NCI-H2196 (cell line): ENCODE measurements around the gene LMNA.
A peak's percentile ranks its signal among the peaks of the same experiment; 100 is the strongest.
"Not testable (repeated sequence)": the region's sequence is repeated elsewhere in the genome, so short reads cannot be mapped to it uniquely, and the experiment has no call there.

ENCODE experiments used
- DNase-seq: peaks from one replicate; lab custom pipeline; 2025; ENCODE audit not compliant: unreplicated experiment; lab: John Stamatoyannopoulos, UW

The LMNA gene

GRCh38 chr1:156114101-156114918 lies at the start of gene LMNA:
Gene LMNA, plus strand, starts transcription at chr1:156114711. Its CDS starts 208 bp downstream, at chr1:156114919.
- DNase-seq, result peak; percentile 84

- DNase-seq, result no peak
Measured at GRCh38 chr1:156065212-156065611, 49.3 kb upstream of the LMNA start.

DNA sequence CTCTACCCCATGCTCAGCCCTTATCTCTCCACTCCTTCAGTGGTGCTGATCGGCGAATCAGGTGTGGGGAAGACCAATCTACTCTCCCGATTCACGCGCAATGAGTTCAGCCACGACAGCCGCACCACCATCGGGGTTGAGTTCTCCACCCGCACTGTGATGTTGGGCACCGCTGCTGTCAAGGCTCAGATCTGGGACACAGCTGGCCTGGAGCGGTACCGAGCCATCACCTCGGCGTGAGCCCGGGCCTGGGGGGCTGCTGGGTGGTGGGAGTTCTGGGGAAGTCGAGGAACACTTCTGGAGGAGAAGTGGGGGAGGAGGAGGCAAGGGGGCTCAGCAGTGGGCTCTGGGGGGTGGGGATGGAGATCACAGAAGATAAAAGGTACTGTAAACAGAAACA lies 48.6 kb upstream of the LMNA start:
- no peak for DNase-seq

DNA sequence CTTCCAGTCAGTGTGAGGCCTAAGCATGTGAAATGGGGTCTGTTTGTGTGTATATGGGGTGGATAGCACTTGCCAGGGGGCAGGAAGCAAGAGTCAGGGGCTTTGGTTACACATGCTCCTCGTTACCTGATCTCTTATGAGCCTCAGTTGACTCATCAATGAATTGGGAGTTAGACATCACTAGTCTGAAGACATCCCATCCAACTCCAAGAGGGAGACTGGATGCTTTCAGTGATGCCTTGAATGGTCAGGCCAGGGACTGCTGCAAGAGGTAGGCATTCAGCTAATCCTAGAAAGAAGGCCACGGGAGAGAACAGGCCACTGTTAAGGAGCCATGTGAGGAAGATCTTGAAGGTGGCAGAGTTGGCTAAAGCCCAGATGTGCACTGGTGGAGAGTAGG lies 47.2 kb upstream of the LMNA start:
- no peak for DNase-seq

DNA sequence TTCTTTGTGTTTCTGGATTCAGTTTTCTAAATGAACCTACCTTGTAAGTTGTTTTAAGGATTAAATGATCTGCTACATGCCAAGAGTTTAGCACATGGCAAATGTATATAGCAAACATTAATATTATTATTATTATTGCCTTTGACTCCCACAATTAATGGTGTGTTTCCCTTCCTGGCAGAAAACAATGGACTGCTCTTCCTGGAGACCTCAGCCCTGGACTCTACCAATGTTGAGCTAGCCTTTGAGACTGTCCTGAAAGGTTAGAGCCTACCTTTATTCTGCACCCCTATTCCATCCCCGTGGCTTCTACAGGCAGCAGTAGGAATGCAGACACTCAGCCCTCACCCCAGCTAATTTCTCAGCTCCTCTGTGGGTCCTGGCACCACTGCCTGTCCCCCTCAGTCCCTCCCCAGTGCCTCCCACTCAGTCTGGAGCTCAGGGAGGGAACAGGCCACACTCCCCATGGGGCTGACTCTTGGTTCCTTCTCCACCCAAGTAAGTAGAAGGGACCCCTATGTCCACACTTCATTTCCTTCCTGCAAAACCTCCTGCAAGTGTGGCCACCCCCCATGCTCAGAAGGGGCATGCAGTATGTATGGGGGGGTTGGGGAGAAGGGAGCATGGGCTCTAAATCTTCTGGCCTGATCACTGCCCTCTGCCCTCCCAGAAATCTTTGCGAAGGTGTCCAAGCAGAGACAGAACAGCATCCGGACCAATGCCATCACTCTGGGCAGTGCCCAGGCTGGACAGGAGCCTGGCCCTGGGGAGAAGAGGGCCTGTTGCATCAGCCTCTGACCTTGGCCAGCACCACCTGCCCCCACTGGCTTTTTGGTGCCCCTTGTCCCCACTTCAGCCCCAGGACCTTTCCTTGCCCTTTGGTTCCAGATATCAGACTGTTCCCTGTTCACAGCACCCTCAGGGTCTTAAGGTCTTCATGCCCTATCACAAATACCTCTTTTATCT lies 44.7 kb upstream of the LMNA start:
- no peak for DNase-seq

- DNase-seq, result peak; percentile 55
Measured at GRCh38 chr1:156070548-156070947, 44.0 kb upstream of the LMNA start.

DNA sequence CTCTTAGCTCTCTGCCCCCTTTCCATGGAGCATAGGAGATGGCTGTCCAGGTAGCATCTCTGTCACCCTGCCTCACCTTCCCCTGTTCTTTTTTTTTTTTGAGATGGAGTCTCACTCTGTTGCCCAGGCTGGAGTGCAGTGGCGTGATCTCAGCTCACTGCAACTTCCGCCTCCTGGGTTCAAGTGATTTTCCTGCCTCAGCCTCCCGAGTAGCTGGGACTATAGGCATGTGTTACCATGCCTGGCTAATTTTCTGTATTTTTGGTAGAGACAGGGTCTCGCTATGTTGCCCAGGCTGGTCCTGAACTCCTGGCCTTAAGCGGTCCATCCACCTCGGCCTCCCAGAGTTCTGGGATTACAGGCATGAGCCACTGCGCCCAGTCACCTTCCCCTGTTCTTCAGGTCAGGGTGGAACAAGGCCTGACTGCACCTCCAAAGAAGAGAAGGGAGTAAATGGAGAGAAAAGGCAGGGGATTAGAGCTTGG lies 43.1 kb upstream of the LMNA start:
- not testable (repeated sequence) for DNase-seq

DNA sequence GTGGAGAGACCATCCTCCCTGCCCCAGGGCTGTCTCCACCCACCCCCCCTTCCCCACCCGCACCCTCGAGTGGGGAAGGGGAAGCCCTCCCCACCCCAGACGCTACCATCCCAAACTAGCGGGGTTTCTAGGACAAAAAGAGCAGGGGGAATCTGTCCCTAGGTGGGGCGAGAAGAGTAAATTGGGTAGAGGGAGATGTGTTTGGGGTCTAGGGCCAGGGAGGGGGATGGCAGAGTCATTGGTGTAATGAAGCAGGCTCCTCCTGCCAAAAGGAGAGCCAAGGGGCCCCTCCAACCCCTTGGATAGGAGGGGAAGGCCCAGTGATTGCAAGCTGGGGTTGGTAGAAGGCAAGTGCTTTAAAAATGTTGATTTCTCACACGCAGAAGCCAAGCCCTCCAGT lies 42.3 kb upstream of the LMNA start:
- DNase-seq, result no peak

DNA sequence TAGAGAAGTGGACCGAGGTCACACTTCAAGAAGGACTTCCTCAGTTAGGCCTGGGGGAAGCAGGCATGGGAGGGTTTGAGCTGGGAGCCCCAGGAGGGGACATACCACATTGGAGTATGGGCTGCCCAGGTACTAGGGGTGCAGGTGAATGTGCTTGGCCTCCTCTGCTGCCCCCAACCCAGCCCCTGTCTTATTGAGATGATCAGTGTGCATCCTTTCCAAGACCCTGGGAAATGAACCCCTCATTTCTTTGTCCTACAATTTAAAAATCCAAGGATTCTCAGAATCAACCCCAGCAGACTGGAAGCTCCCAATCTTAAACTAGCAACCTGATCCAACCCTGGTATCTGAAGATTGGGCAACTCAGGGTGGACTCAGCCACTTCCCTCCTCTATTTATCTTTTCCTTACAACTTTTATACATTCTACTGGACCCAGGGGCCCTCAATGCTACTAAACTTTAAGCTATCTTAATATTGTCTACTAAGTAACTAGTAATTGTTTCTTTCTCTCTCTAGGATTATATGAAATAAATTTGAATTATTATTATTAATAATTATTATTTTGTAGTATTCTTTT lies 41.3 kb upstream of the LMNA start:
- no peak for DNase-seq

GRCh38 chr1:156073740-156074139 lies 40.8 kb upstream of the LMNA start:
- no peak for DNase-seq

- no peak for DNase-seq
Measured at GRCh38 chr1:156074661-156075060, 39.9 kb upstream of the LMNA start.

DNA sequence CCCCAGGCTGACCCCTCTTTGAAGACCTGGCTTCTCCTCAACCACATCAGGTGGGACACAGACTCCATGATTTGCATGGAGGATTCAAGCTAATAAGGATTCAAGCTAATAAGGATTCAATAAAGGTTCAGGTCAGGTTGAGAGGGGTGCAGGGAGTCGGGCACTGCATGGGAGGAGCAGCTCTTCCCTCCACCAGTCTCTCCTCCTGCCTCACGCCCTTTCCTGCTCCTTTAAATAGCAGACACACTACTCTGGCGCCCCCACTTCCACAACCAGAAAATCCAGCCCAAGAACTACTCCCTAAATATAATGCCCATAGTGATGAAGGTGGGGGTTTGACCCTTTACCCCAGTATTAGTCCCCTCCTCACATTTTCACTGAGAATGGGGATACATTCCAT lies 39.3 kb upstream of the LMNA start:
- DNase-seq, result no peak

DNA sequence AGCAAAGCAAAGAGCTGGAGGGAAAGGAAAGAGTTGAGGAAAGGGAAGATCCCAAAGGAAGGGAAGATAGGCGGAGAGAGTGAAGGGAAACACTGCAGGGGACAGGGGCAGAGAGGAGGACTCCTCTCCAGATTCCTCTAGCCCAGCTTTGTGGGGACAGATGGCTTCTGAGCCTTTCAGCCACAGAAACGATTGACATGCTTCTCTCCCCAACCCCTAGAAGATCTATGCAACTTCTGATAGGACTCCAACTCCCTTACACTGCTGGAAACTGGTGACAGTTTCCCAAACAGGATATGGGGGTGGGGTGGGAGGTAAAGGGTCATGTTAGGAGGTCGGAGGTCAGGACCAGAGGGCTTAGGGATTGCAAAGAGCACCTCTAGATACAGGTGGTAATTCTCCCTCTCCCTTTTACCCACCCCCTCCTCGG lies 38.7 kb upstream of the LMNA start:
- DNase-seq, result no peak

- no peak for DNase-seq
Measured at GRCh38 chr1:156076609-156077429, 37.7 kb upstream of the LMNA start.

DNA sequence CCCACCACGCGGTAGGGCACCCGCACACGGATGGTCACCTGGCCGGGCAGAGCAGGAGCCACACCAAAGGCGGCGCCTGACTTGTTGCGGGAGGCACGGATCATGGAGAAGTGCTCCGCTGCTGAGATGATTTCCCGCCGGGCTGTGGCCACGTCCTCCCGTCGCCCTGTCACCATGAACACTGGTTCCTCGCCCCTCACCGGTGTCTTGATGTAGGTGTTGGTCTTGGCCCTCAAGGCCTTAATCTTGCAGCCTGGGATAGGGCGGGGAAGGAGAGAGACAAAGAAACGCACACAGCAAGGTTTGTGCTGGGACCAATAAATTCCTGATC lies 37.1 kb upstream of the LMNA start:
- no peak for DNase-seq

DNA sequence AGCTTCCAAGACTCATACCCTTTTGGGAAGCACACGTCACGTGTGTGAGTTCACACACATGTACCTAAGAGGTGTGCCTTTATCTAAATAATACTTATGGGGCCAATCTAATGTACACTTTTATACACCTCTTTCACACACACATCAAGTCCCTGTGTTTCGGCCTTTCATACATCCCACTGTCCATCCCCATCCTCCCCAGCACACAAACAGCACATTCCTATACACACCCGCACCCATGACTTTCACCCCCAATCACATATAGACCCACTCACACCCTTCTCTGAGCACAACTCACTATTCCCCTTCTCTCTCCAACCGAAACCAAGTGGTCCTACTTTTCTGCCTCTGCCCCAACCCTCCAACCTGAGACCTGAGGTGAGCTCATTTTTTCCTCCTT lies 35.8 kb upstream of the LMNA start:
- no peak for DNase-seq

- no peak for DNase-seq
Measured at GRCh38 chr1:156079762-156080161, 34.7 kb upstream of the LMNA start.

DNA sequence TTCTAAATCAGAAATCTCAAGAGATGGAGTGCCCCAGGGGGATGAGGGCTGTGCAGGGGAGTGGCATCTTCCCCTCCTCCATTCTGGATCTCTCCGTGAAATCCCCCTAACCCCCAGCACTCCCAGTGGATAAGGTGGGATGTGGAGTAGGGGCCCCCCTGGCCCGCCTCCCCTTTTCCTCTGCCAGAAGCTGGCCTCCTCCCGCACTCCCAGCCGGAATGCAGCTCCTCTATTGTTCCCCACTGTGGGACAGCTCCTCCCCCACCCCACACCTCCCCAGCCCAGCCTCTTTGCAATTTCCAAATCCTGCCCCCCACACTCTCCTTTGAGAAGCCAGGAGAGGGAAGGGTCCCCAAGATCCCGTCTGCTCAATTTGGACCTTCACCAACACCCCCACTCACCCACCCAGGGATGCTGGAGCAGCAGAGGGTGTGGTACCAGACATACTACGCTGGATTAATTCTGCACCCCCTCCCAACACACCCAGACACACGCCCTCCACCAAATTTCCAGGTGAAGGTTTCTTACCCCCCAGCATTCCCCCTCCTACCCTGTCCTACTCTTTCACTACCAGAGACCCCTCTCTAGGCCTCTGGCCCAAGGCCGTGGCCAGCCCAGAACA lies 34.2 kb upstream of the LMNA start:
- DNase-seq, result no peak

DNA sequence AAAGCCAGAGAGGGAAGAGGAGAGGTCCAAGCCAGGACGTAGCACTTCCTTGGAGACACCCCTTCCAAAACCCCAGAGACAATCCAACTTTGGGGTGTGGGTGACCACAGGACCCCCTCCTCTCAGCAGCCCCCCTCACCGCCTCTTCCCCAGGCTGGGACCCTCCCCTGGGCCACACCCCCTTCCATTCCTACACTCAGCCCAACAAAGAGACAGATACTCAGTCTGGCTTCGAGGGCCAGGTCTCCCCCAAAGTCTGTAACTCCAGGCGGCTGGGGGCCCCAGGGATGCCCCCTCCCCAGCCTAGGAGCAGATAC lies 33.7 kb upstream of the LMNA start:
- no peak for DNase-seq

DNA sequence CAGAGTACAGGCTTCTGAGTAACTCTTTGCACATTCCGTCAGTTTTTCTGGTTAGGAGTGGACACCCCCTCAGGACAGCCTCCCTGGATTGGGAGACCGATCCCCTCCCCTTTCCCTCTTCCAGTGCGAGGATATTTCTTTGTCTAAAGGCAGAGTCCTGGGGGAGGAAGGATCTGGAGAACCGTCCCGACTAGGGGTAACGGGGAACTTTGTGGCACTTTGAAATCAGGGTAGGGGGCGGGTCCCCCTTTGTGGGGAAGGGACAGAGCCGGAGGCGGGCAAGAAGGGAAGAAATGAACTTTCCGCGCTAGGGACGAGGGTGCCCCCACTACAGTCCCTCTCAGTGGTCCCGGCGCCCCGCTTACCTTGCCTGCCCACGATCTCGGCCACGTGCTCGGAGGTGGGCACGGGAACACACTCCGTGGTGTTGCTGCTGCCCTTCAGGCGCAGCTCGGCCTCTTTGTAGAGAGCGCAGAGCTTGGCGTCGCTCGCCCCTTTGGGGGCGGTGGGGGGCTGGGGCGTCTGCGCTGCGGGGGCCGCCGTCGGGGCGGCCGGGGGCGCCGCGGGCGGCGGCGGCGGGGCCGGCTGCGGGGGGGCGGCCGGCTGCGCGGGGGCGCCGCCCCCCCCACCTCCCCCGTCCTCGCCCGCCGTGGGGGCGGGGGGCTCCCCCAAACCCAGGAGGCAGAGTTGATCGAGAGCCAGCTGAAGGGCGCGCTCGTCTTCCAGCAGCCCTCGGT lies 33.2 kb upstream of the LMNA start:
- DNase-seq, result no peak
